Measurements from ENCODE around the gene CXXC5.

DNA sequence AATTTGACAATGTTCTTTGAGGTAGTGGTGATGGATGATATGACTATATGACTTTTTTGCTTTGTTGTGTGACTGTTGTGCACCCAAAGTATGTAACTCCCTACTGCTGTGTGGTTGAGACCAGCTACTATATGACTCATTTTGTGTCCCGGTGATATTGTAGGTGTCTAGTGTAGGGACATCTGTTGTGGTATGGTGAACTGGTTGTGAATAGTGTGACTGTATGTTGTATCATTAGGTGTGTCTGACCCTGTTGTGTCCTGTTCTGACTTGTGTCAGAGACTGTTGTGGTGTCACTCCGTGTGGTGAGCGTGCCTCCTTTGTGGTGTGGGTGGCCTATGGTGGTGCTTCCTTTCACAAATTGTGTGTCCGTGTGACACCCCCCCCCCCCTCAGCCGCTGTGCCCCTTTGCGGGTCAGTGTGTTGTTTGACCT, 11.2 kb upstream of the CXXC5 start:
- TF ChIP-seq POLR2AphosphoS5 (IDR thresholded peaks at IDR 0.05) (no peak), POLR2A (IDR thresholded peaks at IDR 0.05) (no peak), EP300 (IDR thresholded peaks at IDR 0.05; ENCODE audit: low read depth) (no peak)
- TF ChIP-seq, protein P1, sequence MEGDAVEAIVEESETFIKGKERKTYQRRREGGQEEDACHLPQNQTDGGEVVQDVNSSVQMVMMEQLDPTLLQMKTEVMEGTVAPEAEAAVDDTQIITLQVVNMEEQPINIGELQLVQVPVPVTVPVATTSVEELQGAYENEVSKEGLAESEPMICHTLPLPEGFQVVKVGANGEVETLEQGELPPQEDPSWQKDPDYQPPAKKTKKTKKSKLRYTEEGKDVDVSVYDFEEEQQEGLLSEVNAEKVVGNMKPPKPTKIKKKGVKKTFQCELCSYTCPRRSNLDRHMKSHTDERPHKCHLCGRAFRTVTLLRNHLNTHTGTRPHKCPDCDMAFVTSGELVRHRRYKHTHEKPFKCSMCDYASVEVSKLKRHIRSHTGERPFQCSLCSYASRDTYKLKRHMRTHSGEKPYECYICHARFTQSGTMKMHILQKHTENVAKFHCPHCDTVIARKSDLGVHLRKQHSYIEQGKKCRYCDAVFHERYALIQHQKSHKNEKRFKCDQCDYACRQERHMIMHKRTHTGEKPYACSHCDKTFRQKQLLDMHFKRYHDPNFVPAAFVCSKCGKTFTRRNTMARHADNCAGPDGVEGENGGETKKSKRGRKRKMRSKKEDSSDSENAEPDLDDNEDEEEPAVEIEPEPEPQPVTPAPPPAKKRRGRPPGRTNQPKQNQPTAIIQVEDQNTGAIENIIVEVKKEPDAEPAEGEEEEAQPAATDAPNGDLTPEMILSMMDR (IDR thresholded peaks at IDR 0.05) = no peak
